HL-60 (cell line): ENCODE results near the gene S100A16.

ENCODE experiments used
- DNase-seq, 2 experiments: peaks; one replicate each; pipeline ENCODE4 v3.0.0-alpha.2; 2010 to 2020; ENCODE audit warnings: low read depth in 1 of 2, low spot score in 1 of 2
- H3K27ac ChIP-seq: fragments of 250-450 bp; sonication (Bioruptor Pico); replicated peaks from 2 replicates; pipeline ENCODE4 v1.5.1; 2020; ENCODE audit warnings: mild to moderate bottlenecking, moderate library complexity
- H3K27me3 ChIP-seq: fragments of 250-450 bp; sonication (Bioruptor Pico); 2 replicates; pipeline ENCODE4 v1.5.1; 2021; ENCODE audit warnings: mild to moderate bottlenecking, moderate library complexity; ENCODE audit not compliant: insufficient read depth, poor library complexity, severe bottlenecking
- H3K4me3 ChIP-seq: replicated peaks from 2 replicates; pipeline ENCODE4 v1.5.1; 2011; ENCODE audit warnings: mild to moderate bottlenecking, control low read depth, low read length; ENCODE audit not compliant: insufficient read depth
- GABPA ChIP-seq: IDR thresholded peaks from 2 replicates; pipeline ENCODE4 v1.6.1; 2012; ENCODE audit warnings: low read depth
- POLR2AphosphoS5 ChIP-seq: IDR thresholded peaks from 2 replicates; pipeline ENCODE4 v1.6.1; 2012; ENCODE audit warnings: low read depth
- SPI1 ChIP-seq: IDR thresholded peaks from 2 replicates; pipeline ENCODE4 v1.6.1; 2012; ENCODE audit warnings: low read depth, mild to moderate bottlenecking, borderline replicate concordance
- TF ChIP-seq, protein P1 (sequence below): IDR thresholded peaks from one replicate; pipeline ENCODE4 v1.5.1; 2011; ENCODE audit warnings: low read length, control low read depth, inconsistent platforms; ENCODE audit not compliant: insufficient read depth
- TF ChIP-seq, protein P2 (sequence below): IDR thresholded peaks from 2 replicates; pipeline ENCODE4 v1.6.1; 2012; ENCODE audit warnings: low read depth; ENCODE audit not compliant: insufficient replicate concordance

The S100A16 gene

DNA sequence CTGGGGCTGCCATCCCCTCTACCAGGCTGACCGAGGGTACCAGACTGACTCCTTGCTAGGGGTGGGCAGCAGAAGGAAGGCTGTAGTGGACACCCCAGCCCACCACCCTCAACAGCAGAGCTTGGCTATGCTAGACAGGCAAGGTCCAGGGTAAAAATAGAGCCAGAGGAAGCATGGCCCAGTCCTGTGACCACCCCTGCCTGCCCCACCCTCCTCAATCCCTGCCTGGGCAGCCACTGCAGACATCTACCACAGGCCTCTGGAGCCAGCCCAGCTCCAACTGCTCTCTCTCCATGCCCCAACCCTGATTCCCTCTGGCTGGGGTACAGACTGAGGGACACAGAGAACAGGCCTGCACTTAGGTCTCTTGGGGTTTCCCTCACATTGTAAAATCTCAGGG lies 17.0 kb upstream of the S100A16 start:
- no peak for TF ChIP-seq GABPA
- TF ChIP-seq, protein P1, sequence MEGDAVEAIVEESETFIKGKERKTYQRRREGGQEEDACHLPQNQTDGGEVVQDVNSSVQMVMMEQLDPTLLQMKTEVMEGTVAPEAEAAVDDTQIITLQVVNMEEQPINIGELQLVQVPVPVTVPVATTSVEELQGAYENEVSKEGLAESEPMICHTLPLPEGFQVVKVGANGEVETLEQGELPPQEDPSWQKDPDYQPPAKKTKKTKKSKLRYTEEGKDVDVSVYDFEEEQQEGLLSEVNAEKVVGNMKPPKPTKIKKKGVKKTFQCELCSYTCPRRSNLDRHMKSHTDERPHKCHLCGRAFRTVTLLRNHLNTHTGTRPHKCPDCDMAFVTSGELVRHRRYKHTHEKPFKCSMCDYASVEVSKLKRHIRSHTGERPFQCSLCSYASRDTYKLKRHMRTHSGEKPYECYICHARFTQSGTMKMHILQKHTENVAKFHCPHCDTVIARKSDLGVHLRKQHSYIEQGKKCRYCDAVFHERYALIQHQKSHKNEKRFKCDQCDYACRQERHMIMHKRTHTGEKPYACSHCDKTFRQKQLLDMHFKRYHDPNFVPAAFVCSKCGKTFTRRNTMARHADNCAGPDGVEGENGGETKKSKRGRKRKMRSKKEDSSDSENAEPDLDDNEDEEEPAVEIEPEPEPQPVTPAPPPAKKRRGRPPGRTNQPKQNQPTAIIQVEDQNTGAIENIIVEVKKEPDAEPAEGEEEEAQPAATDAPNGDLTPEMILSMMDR = no peak
- TF ChIP-seq POLR2AphosphoS5 = no peak
- no peak for TF ChIP-seq SPI1

DNA sequence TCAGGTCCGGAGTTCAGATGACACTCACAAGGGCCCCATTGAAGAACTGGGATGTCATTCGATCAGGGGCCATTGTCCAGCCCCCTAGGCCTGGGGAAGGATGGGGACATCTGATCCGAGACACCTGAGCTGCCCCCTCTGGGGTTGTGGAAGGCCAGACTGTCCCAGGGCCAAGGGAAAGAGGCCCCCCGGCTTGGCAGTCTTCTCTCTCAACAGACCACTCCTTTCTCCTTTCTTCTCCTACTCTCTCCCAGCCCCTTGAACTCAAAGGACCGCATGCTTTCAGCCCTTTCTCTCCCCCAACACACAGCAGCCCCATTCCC lies 16.4 kb upstream of the S100A16 start:
- Histone ChIP-seq H3K27ac (no peak overlapping the region), H3K27me3 (no peaks in the 10 kb centered on the region), H3K4me3 (no peak overlapping the region)
- no peak for TF ChIP-seq SPI1
- TF ChIP-seq, protein P2, sequence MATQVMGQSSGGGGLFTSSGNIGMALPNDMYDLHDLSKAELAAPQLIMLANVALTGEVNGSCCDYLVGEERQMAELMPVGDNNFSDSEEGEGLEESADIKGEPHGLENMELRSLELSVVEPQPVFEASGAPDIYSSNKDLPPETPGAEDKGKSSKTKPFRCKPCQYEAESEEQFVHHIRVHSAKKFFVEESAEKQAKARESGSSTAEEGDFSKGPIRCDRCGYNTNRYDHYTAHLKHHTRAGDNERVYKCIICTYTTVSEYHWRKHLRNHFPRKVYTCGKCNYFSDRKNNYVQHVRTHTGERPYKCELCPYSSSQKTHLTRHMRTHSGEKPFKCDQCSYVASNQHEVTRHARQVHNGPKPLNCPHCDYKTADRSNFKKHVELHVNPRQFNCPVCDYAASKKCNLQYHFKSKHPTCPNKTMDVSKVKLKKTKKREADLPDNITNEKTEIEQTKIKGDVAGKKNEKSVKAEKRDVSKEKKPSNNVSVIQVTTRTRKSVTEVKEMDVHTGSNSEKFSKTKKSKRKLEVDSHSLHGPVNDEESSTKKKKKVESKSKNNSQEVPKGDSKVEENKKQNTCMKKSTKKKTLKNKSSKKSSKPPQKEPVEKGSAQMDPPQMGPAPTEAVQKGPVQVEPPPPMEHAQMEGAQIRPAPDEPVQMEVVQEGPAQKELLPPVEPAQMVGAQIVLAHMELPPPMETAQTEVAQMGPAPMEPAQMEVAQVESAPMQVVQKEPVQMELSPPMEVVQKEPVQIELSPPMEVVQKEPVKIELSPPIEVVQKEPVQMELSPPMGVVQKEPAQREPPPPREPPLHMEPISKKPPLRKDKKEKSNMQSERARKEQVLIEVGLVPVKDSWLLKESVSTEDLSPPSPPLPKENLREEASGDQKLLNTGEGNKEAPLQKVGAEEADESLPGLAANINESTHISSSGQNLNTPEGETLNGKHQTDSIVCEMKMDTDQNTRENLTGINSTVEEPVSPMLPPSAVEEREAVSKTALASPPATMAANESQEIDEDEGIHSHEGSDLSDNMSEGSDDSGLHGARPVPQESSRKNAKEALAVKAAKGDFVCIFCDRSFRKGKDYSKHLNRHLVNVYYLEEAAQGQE = no peak
- TF ChIP-seq, protein P1 = no peak
- TF ChIP-seq GABPA = no peak
- TF ChIP-seq POLR2AphosphoS5 = no peak
- DNase-seq = no peak

More for the DNA sequence above, 17.0 kb upstream of the S100A16 start:
- no peak for DNase-seq
- Histone ChIP-seq H3K27me3 (no peaks in the 10 kb centered on the region), H3K4me3 (no peak overlapping the region), H3K27ac (no peak overlapping the region)

DNA sequence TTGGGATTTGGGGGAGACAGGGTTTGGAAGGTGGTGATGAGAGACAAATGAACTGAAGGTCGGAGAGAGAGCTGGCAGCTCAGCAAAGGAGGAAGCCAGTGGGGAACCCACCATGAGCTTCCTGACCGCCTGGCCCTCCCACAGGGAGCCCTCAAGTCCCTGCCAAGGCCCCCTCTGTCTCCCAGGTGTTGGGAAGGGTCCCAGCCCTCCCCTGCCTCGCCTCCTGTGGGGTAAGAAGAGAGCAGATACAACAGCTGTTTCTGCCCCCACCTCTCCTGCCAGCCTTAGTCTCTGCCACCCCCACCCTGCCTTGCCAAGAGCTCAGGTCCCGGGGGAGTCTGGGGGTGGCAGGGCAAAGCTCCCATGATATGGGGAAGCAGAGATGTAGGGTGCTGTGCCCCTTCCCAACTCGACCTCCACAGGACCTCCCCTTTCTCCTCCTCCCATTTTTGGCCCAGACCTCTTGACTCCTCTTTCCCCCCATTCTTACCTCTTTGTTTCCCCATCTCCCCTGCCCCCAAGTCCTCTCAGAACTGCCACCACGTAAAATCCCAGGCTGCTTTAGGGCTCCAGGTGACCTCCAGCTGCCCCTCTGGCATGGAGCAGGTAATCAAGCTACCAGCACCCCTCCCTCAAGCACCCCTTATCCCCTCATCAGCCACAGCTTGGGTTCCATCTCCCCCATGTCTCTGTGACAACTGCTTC lies 15.9 kb upstream of the S100A16 start:
- TF ChIP-seq, protein P1 = no peak
- Histone ChIP-seq H3K4me3 (no peak overlapping the region), H3K27ac (no peak overlapping the region), H3K27me3 (no peaks in the 10 kb centered on the region)
- no peak for DNase-seq

DNA sequence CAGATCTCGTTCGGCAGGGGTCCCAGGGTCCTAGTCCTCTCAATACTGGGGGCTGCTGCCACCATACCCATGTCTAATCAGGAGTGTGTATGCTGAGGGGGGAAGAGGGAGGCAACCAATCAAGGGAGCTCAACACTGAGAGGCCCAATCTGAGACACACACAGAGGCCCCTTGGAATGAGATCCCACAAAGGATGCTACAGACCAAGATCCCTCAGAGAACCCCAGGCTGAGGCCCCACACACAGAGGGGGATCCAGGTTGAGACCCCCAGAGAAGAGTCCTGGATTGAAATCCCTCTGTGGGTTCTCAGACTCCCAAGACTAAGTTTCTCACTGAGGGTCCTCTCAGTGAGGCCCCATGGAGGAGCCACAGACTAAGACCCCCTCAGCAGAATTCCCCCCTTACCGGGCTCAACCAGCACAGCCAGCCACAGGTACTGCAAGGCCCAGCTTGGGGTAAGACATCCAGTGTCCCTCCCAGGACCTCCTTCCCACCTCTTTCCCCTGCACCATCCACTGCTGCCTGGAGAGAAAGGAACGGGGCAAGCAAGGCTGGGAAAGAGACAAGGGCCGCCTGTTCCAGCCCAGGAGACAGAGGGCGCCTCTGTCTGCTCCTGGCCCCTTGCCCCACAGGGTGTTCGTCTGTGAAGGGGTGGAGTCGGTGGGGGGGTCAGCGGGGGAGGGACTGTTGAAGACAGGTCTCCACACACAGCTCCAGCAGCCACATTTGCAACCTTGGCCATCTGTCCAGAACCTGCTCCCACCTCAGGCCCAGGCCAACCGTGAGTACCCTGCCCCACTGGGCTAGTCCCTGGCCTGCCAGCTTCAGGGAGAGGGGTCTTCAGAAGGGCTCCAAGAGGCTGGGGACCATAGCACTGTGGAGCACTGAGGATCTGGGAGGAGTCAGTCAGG lies 15.0 kb upstream of the S100A16 start, which contains the start of gene S100A1:
Gene S100A1 (plus strand): TSS at position 720 of the 912 bp plus-strand sequence. CDS start 2,088 bp downstream, outside the sequence.
- Histone ChIP-seq H3K27me3 (no peaks in the 10 kb centered on the region), H3K27ac (no peak within 1 kb of the TSS), H3K4me3 (no peak within 1 kb of the TSS)
- TF ChIP-seq, protein P2 = no peak
- TF ChIP-seq SPI1 (no peak), POLR2AphosphoS5 (no peak), GABPA (no peak)
- TF ChIP-seq, protein P1 = no peak
- DNase-seq = no peak
